ENCODE measurements around the gene NELFCD.
A peak's percentile ranks its signal among the peaks of the same experiment; 100 is the strongest.
"Not testable (repeated sequence)": the region's sequence is repeated elsewhere in the genome, so short reads cannot be mapped to it uniquely, and the experiment has no call there.

The NELFCD gene

GRCh38 chr20:59027741-59028320 lies 46.8 kb downstream of the NELFCD start:
- DNase-seq = no peak

GRCh38 chr20:59028812-59029211 lies 47.8 kb downstream of the NELFCD start:
- DNase-seq = no peak

GRCh38 chr20:59030911-59031563 lies 50.0 kb downstream of the NELFCD start:
- no peak for DNase-seq

GRCh38 chr20:59031564-59032022 lies 50.5 kb downstream of the NELFCD start:
- peak; percentile 54 for DNase-seq

DNA sequence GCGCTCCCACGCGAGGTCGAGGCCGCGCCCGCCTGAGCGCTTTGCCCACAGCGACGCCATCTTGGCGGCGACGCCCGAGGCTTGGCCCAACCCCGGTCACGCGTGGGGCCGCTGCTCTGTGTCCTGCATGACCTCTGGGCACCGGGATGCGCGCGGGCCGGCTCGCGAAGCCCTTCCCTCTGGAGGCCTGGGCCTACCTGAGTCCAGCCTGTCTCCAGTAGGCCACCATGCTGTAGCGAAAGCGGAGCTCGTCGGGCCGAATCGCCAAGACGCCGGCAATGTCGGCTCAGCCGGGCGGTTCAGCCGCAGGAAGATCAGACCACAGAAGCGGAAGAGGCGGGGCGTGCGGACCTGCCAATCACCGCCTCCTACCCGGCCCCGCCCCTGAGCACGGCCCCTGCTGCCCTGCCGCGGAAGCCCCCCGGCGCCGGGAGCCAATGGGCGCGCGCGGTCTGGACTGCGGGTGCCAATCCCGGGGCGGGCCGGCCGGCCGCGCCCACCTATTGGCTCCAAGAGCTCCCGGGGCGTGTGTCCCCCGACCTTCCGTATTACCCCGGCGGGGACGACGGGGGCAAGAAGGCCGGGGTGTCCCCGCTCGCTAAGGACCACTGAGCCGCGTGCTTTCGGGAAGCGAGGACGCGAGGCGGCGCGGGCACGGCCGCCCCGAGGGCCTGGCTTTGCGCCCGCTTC lies 51.1 kb downstream of the NELFCD start, which contains the start of gene ATP5F1E:
Gene ATP5F1E (minus strand): TSS at position 313 of the 690 bp plus-strand sequence. CDS start 84 bp downstream, at position 229.
- DNase-seq = peak; percentile 97

GRCh38 chr20:59032713-59033059 lies 51.6 kb downstream of the NELFCD start:
- no peak for DNase-seq

DNA sequence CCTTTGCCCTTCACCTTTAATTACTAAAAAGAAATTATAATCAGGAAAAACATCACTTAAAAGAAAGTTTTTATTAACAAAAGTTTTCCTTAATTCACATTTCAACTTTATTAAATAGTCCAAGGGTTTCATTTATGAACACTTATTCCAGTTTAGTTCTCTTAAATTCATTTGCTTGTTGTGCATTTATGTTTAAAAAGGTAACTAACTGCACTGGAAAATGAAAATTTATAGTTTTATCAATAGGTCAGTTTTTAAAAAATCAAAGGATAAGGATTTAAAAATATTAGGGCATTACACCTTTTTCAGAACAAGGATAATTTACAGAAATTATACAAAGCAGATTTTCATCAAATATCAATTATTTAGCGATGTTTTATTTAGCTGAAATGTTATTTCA lies 52.0 kb downstream of the NELFCD start:
- DNase-seq = no peak

DNA sequence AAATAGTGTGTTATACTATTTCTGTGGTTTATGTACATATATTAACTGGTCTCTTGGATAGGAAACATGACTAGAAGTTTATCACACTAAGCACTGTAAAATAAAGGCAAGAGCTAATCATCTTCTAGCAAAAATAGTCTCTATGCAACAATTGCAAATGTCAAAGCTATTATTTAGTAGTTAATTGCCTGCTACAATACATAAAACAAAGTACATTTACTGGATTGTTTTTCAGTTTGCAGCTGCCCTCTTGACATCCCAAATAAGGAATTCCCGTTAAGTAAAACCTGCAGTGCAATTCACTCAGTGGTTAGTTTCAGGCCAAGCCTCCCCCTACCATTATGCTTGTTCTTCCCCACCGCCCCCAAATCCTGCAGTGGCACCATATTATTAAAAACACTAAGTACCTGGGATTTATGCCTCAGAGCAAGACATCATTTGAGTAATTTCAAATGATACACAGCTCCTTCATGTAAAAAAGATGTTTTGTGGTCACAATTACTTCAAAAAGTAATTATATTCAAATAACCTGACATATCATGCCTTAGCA lies 52.6 kb downstream of the NELFCD start:
- no peak for DNase-seq

DNA sequence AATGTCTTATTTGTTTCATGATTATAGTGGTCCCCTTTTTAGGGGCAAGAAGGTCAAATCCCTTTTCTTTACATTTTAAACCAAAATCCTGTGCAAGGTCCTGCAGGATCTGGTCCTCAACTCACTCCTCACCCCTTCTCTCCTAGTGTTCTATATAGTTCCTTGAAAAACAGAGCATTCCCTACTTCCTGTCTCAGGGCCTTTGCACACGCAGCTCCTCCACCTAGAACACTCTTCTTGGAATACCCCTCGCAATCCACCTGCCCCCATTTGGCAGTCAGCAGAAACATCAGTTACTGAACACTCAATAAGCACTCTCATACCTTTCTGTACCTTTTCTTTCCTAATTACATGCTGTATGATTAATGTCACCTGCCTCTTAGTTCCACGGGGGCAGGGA lies 54.3 kb downstream of the NELFCD start:
- DNase-seq = no peak

DNA sequence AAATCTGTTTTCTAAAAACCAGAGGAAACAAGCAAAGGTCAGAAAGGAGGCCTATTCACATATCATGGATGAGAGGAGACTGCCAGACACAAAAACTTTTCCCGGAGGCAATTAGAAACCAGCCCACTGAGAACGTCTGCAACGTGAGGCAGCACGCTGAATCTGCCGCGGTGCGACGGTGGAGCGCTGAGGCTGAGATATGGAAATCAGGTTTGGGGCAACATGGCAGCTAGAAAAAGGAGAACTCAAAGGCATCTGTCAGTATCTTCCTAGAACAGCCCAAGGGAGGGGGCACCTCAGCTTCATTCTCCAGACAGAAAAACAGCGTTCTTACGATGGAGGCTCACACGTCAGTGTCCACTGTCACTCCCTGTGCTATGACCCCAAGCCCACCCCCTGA lies 56.3 kb downstream of the NELFCD start:
- no peak for DNase-seq

- DNase-seq = no peak
Measured at GRCh38 chr20:59039233-59039632, 58.2 kb downstream of the NELFCD start.

DNA sequence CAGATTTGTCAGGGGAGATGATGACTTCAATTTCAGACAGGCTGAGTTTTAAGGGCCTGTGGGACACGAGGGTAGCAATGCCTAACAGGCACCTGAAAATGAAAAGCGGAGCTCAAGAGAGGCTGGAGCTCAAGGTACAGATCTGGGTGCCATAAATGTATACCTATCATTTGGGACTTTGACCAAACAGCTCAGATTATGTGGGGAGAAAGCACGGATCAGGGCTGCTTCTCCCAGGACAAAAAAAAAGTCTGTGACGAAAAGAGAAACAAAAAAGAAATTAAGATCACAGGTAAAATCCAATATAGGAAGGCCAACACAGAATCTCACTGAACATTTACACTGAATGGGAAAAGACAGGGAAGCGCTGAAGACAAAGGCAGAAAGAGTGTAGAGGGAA lies 59.6 kb downstream of the NELFCD start:
- no peak for DNase-seq

GRCh38 chr20:59041487-59041886 lies 60.4 kb downstream of the NELFCD start:
- DNase-seq = not testable (repeated sequence)

- peak; percentile 49 for DNase-seq
Measured at GRCh38 chr20:59042151-59042795, 61.2 kb downstream of the NELFCD start, which contains the start of gene PRELID3B. Gene PRELID3B (minus strand): TSS chr20:59042786. CDS start chr20:59042730, 56 bp downstream.

- DNase-seq = peak; percentile 95
Measured at GRCh38 chr20:59042796-59043631, 62.0 kb downstream of the NELFCD start.

- no peak for DNase-seq
Measured at GRCh38 chr20:59043698-59044097, 62.6 kb downstream of the NELFCD start.

DNA sequence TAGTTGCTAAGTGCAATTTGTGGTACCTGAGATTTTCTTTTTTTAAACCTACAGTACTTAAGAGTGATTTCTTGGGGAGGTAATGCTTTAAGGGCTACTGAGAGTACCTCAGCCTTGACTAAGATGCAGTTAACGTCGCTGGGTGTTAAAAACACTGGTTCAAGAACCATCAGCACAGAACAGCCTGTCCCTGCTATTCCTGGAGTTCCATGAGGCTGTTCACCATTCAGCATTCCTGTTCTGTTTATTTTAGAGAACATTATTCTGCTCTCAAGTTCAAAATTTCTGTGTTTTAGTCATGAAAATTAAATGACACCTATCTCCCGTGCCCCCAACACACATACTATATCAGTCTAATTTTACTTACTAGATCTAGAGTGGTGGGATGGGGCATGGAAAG lies 63.2 kb downstream of the NELFCD start:
- DNase-seq = no peak

Measured in CD4-positive, alpha-beta T cell treated with Interleukin-17A for 1 hour (primary cell).